ENCODE data around the gene MYO9B. TPM values are rescaled to one million over a fixed set of nuclear protein-coding genes. Genes with fewer than 3 reads are reported as not detected.

The MYO9B gene
- total RNA-seq, 1 donor from 2014 or later, result 123 TPM

DNA sequence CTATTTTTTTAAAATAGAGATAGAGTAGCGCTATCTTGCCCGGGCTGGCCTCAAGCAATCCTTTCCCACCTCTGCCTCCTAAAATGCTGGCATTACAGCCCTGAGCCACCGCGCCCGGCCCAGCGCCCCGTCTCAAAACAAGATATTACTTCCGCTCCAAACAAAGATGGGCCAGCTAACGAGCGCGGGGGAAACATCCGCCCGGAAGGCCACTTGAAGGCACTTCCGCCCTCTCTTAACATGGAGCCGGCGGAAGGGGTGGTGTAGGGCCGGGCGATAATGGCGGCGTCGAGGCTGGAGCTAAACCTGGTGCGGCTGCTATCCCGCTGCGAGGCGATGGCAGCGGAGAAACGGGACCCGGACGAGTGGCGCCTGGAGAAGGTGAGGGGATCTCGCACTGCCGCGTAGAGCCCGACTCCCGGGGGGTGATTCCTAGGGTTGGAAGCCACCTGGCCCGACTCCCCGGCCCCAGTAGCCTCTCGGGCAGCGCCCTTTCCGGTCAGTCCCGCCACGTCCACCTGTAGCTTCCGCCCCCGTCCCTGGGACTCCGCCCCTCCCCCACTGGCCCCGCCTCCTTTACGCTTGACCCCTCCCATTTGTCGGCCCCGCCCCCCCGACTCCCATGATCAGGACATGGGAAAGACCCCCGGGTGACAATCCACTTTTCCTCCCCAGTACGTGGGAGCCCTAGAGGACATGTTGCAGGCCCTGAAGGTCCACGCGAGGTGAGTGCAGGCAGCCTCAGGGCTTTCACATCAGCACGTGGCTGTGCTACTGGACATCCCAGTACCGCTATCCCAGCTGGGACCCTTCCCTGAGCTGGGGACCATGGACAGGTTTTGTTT is 139.8 kb downstream of the MYO9B start, which contains the start of gene USE1:
USE1 (plus strand) TSS at position 231 of the 845 bp plus-strand sequence; CDS start at position 280, 49 bp downstream.
- peaks cover 6% of the 10 kb centered on the region for H3K4me1 Mint-ChIP-seq (ENCODE audit: low read depth, unreplicated experiment)
- Histone ChIP-seq H3K79me2 (ENCODE audit: insufficient read depth, low read length) (peaks cover 8% of the 10 kb centered on the region), H3K36me3 (ENCODE audit: insufficient read depth, low read length) (peaks cover 9% of the 10 kb centered on the region), H4K20me1 (ENCODE audit: insufficient read depth, low read length) (no peaks in the 10 kb centered on the region), H3K9me3 (ENCODE audit: insufficient read depth, low read depth, low read length) (no peaks in the 10 kb centered on the region), H3K4me1 (ENCODE audit: insufficient read depth, low read length) (peaks cover 14% of the 10 kb centered on the region), H3K4me2 (ENCODE audit: low read length) (peak within 1 kb of the TSS; percentile 82), H2AFZ (ENCODE audit: low read depth, low read length) (peak within 1 kb of the TSS; percentile 90), H3K27ac (ENCODE audit: low read depth, low read length) (peak within 1 kb of the TSS; percentile 94), H3K4me3 (ENCODE audit: insufficient read depth, low read depth, low read length) (peak within 1 kb of the TSS; percentile 70), H3K27me3 (ENCODE audit: insufficient read depth, low read length) (no peaks in the 10 kb centered on the region), H3K9ac (ENCODE audit: low read length) (peak within 1 kb of the TSS; percentile 94)
- peak within 1 kb of the TSS; percentile 93 for H3K27ac Mint-ChIP-seq (ENCODE audit: unreplicated experiment)
- H3K27me3 Mint-ChIP-seq (ENCODE audit: low read depth, unreplicated experiment), result no peaks in the 10 kb centered on the region
- H3K36me3 Mint-ChIP-seq (ENCODE audit: low read depth, unreplicated experiment), result peaks cover 25% of the 10 kb centered on the region
- FAIRE-seq, result no peak
- TF ChIP-seq, protein P1, sequence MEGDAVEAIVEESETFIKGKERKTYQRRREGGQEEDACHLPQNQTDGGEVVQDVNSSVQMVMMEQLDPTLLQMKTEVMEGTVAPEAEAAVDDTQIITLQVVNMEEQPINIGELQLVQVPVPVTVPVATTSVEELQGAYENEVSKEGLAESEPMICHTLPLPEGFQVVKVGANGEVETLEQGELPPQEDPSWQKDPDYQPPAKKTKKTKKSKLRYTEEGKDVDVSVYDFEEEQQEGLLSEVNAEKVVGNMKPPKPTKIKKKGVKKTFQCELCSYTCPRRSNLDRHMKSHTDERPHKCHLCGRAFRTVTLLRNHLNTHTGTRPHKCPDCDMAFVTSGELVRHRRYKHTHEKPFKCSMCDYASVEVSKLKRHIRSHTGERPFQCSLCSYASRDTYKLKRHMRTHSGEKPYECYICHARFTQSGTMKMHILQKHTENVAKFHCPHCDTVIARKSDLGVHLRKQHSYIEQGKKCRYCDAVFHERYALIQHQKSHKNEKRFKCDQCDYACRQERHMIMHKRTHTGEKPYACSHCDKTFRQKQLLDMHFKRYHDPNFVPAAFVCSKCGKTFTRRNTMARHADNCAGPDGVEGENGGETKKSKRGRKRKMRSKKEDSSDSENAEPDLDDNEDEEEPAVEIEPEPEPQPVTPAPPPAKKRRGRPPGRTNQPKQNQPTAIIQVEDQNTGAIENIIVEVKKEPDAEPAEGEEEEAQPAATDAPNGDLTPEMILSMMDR (IDR thresholded peaks at IDR 0.05; ENCODE audit: insufficient read depth, low read depth, low read length), result no peak
- no peak for TF ChIP-seq EZH2 (IDR thresholded peaks at IDR 0.05; ENCODE audit: insufficient read depth, low read length)
- DNase-seq (ENCODE audit: low read depth), result peak; percentile 86
- no peaks in the 10 kb centered on the region for H3K9me3 Mint-ChIP-seq (ENCODE audit: unreplicated experiment)
- peak within 1 kb of the TSS; percentile 87 for H3K4me3 Mint-ChIP-seq (ENCODE audit: unreplicated experiment)

DNA sequence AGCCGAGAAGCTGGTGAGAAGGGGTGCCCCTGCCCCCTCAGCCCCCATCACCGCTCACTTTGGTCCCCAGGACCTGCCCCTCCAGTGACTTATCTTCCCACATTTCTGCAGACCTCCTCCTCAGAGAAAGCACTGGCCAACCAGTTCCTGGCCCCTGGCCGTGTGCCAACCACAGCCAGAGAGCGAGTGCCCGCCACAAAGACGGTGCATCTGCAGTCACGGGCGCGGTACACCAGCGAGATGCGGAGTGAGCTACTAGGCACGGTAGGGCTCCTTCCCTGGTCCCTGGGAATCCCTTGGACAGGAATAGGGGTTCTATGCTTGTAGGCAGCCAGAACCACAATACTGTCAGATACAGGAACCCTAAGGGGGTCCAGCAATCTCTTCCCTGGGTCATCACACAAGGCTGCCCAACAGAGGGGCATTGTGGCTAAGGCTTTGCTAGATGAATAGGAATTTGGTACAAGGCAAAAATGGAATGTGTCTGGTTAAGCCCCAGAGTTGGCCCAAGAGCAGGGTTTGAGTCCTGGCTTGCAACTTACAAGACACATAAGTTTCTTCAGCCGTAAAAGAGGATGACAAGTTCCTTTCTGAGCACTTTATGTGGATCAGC is 140.6 kb downstream of the MYO9B start:
- Mint-ChIP-seq H3K4me1 (ENCODE audit: low read depth, unreplicated experiment) (peaks cover 8% of the 10 kb centered on the region), H3K9me3 (ENCODE audit: unreplicated experiment) (no peaks in the 10 kb centered on the region), H3K4me3 (ENCODE audit: unreplicated experiment) (peak overlapping the region; percentile 87), H3K36me3 (ENCODE audit: low read depth, unreplicated experiment) (peaks cover 23% of the 10 kb centered on the region), H3K27ac (ENCODE audit: unreplicated experiment) (peak overlapping the region; percentile 93), H3K27me3 (ENCODE audit: low read depth, unreplicated experiment) (no peaks in the 10 kb centered on the region)
- H4K20me1 ChIP-seq (ENCODE audit: insufficient read depth, low read length), result no peaks in the 10 kb centered on the region
- H3K4me2 ChIP-seq (ENCODE audit: low read length), result peak overlapping the region; percentile 82
- no peak for DNase-seq (ENCODE audit: low read depth)
- peak overlapping the region; percentile 70 for H3K4me3 ChIP-seq (ENCODE audit: insufficient read depth, low read depth, low read length)
- FAIRE-seq, result no peak
- peaks cover 16% of the 10 kb centered on the region for H3K4me1 ChIP-seq (ENCODE audit: insufficient read depth, low read length)
- H3K9ac ChIP-seq (ENCODE audit: low read length), result peak overlapping the region; percentile 94
- peaks cover 6% of the 10 kb centered on the region for H3K36me3 ChIP-seq (ENCODE audit: insufficient read depth, low read length)
- TF ChIP-seq, protein P1 (IDR thresholded peaks at IDR 0.05; ENCODE audit: insufficient read depth, low read depth, low read length), result no peak
- TF ChIP-seq EZH2 (IDR thresholded peaks at IDR 0.05; ENCODE audit: insufficient read depth, low read length), result no peak
- no peak overlapping the region for H3K27ac ChIP-seq (ENCODE audit: low read depth, low read length)
- H2AFZ ChIP-seq (ENCODE audit: low read depth, low read length), result no peak overlapping the region
- H3K27me3 ChIP-seq (ENCODE audit: insufficient read depth, low read length), result no peaks in the 10 kb centered on the region
- no peaks in the 10 kb centered on the region for H3K9me3 ChIP-seq (ENCODE audit: insufficient read depth, low read depth, low read length)
- peaks cover 8% of the 10 kb centered on the region for H3K79me2 ChIP-seq (ENCODE audit: insufficient read depth, low read length)
